OCI-LY1 (cell line): Measurements from ENCODE around the gene ZBTB16.

Source experiments
- H2AFZ ChIP-seq: fragments of 200-600 bp; sonication (generic), shearing (Covaris generic); 2 replicates; pipeline ENCODE4 v1.6.0; 2014; ENCODE audit warnings: antibody characterized with exemption, mild to moderate bottlenecking, low read length
- H3F3A ChIP-seq: fragments of 200-600 bp; sonication (generic), shearing (Covaris generic); 2 replicates; pipeline ENCODE4 v1.6.0; 2014; ENCODE audit warnings: mild to moderate bottlenecking, antibody characterized with exemption, low read length, moderate library complexity; ENCODE audit not compliant: insufficient read depth
- H3K27ac ChIP-seq: fragments of 200-600 bp; sonication (generic); 2 replicates; pipeline ENCODE4 v1.5.1; 2014; ENCODE audit warnings: low read length, mixed run types, mild to moderate bottlenecking, low read depth; ENCODE audit not compliant: poor library complexity, severe bottlenecking
- H3K27me3 ChIP-seq: fragments of 200-600 bp; sonication (generic); 2 replicates; pipeline ENCODE4 v1.6.0; 2014; ENCODE audit warnings: antibody characterized with exemption, mild to moderate bottlenecking, low read length, moderate library complexity; ENCODE audit not compliant: insufficient read depth
- H3K36me3 ChIP-seq: fragments of 200-600 bp; sonication (generic); 2 replicates; pipeline ENCODE4 v1.6.1; 2014; ENCODE audit warnings: mild to moderate bottlenecking, antibody characterized with exemption, low read length, moderate library complexity, mixed read lengths; ENCODE audit not compliant: insufficient read depth
- H3K4me1 ChIP-seq: fragments of 200-600 bp; sonication (generic); 2 replicates; pipeline ENCODE4 v1.5.1; 2014; ENCODE audit warnings: mild to moderate bottlenecking, low read length, moderate library complexity; ENCODE audit not compliant: insufficient read depth, severe bottlenecking
- H3K4me2 ChIP-seq: fragments of 200-600 bp; sonication (generic), shearing (Covaris generic); 2 replicates; pipeline ENCODE4 v1.6.1; 2014; ENCODE audit warnings: low read length
- H3K4me3 ChIP-seq: fragments of 200-600 bp; sonication (generic); 2 replicates; pipeline ENCODE4 v1.5.1; 2014; ENCODE audit warnings: low read length, low read depth, mild to moderate bottlenecking, mixed read lengths; ENCODE audit not compliant: poor library complexity, severe bottlenecking
- H3K79me2 ChIP-seq: fragments of 200-600 bp; shearing (Covaris generic); 2 replicates; pipeline ENCODE4 v1.6.1; 2016; ENCODE audit warnings: mixed run types, low read length, mixed read lengths; ENCODE audit not compliant: insufficient read depth
- H3K9ac ChIP-seq: fragments of 200-600 bp; sonication (generic), shearing (Covaris generic); 2 replicates; pipeline ENCODE4 v1.6.1; 2014; ENCODE audit warnings: mild to moderate bottlenecking, low read length, mixed read lengths
- H3K9me2 ChIP-seq: fragments of 200-600 bp; sonication (generic), shearing (Covaris generic); 2 replicates; pipeline ENCODE4 v1.6.1; 2014; ENCODE audit warnings: low read depth, mild to moderate bottlenecking, low read length, mixed read lengths
- H3K9me3 ChIP-seq: fragments of 200-600 bp; shearing (Covaris generic); 2 replicates; pipeline ENCODE4 v1.6.1; 2014; ENCODE audit warnings: low read length, mixed read lengths
- H4K20me1 ChIP-seq: fragments of 200-600 bp; sonication (generic), shearing (Covaris generic); 2 replicates; pipeline ENCODE4 v1.6.0; 2016; ENCODE audit warnings: mild to moderate bottlenecking, low read length; ENCODE audit not compliant: insufficient read depth
- CTCF ChIP-seq: fragments of 200-600 bp; sonication (generic), shearing (Covaris generic); IDR thresholded peaks from 2 replicates; pipeline ENCODE4 v1.5.1; 2017; ENCODE audit warnings: mild to moderate bottlenecking, antibody characterized with exemption, low read length, moderate library complexity, mixed read lengths
- EZH2 ChIP-seq: fragments of 200-600 bp; sonication (generic), shearing (Covaris generic); IDR thresholded peaks from 2 replicates; pipeline ENCODE4 v1.8.0; 2017; ENCODE audit warnings: borderline replicate concordance, mixed run types, mild to moderate bottlenecking, antibody characterized with exemption, low read length, moderate library complexity, mixed read lengths

The ZBTB16 gene

DNA sequence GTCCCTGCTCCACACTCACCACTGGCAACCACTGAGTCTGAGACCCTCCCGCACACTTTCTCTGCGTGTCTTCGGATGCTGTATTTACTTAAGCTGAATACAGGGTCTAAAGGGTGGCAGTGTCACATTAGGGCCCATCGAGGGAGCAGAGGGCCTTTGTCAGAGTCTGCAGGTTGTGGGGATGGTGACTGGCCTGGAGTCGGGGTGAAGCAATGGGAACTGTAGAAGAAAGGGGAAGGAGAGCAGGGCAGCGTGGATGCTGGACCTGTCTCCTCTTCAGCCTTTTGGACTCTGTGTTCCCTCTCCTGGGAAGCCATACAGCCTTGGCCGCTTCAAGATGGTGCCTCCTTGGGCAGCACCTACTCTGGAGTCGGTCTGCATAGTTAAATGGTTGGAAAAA is 61.1 kb downstream of the ZBTB16 start:
- Histone ChIP-seq H3K4me1 (no peaks in the 10 kb centered on the region), H3K79me2 (no peaks in the 10 kb centered on the region), H3K9ac (no peak overlapping the region), H4K20me1 (no peaks in the 10 kb centered on the region), H3K36me3 (no peaks in the 10 kb centered on the region), H3K4me2 (no peak overlapping the region), H3K27ac (no peak overlapping the region), H3K9me2 (no peaks in the 10 kb centered on the region), H3K27me3 (no peaks in the 10 kb centered on the region), H3F3A (no peaks in the 10 kb centered on the region), H3K4me3 (no peak overlapping the region), H2AFZ (no peak overlapping the region), H3K9me3 (no peaks in the 10 kb centered on the region)
- TF ChIP-seq CTCF, result no peak
- no peak for TF ChIP-seq EZH2

GRCh38 chr11:114121138-114121537 is 61.6 kb downstream of the ZBTB16 start:
- Histone ChIP-seq H2AFZ (no peak overlapping the region), H3K4me3 (no peak overlapping the region), H3K9me2 (no peaks in the 10 kb centered on the region)

DNA sequence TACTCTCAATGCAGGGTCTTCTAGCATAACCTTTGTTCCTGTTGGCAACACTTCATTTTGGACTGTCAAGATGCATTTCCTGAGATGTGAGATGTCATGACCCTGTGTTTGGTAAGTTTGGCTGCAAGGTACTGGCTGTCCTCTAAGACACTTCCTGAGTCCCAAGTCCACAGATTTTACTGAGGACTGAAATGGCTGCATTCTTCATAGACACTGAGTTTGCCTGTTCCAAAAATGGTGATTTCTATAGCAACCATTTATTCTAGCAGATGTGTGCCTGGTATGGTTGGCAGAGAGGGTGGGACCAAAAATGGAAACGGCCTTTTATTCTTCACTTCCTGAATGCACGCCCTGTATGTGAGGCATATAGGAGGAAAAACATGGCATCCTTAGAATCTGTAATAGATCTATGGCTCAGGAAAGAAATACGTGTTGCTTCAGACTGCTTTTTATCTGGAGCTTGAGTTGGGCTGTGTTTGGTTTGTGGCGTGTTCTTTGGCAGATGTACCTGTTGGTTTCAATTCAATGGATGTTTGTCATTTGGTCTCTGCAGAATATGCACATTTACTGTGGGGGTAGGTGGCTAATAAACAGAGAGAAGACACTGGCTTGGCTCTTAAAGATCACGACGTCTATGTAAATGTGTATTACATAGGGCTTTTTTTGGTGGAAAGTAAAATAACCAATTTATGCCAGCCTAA is 62.4 kb downstream of the ZBTB16 start:
- TF ChIP-seq EZH2 (no peak), CTCF (no peak)
- Histone ChIP-seq H3K79me2 (no peaks in the 10 kb centered on the region), H3K9me2 (no peaks in the 10 kb centered on the region), H3K36me3 (no peaks in the 10 kb centered on the region), H3K9me3 (no peaks in the 10 kb centered on the region), H3F3A (no peaks in the 10 kb centered on the region), H3K27ac (no peak overlapping the region), H3K4me1 (no peaks in the 10 kb centered on the region), H4K20me1 (no peaks in the 10 kb centered on the region), H3K9ac (no peak overlapping the region), H2AFZ (no peak overlapping the region), H3K4me2 (no peak overlapping the region), H3K27me3 (no peaks in the 10 kb centered on the region), H3K4me3 (no peak overlapping the region)

More at GRCh38 chr11:114121138-114121537, 61.6 kb downstream of the ZBTB16 start:
- H3K36me3 ChIP-seq, result no peaks in the 10 kb centered on the region
- H4K20me1 ChIP-seq, result no peaks in the 10 kb centered on the region
- no peaks in the 10 kb centered on the region for H3F3A ChIP-seq
- H3K4me1 ChIP-seq, result no peaks in the 10 kb centered on the region
- no peaks in the 10 kb centered on the region for H3K27me3 ChIP-seq
- no peaks in the 10 kb centered on the region for H3K9me3 ChIP-seq
- TF ChIP-seq EZH2, result no peak
- no peak for TF ChIP-seq CTCF
- no peak overlapping the region for H3K27ac ChIP-seq
- H3K79me2 ChIP-seq, result no peaks in the 10 kb centered on the region
- no peak overlapping the region for H3K4me2 ChIP-seq
- no peak overlapping the region for H3K9ac ChIP-seq
